HepG2 (cell line): Measurements from ENCODE around the gene FAM171A2. TPM values are rescaled to one million over a fixed set of nuclear protein-coding genes. Genes with fewer than 3 reads are reported as not detected.

ENCODE experiments used
- ASH2L ChIP-seq: fragments of 300-600, 200-600 bp; sonication (generic); IDR thresholded peaks from 2 replicates; pipeline ENCODE4 v1.7.0; 2017; ENCODE audit warnings: low read depth, mild to moderate bottlenecking, moderate library complexity, mixed read lengths, low read length; ENCODE audit not compliant: insufficient read length
- ATF3 ChIP-seq: sonication (generic); formaldehyde crosslinking; IDR thresholded peaks from 2 replicates; pipeline ENCODE4 v1.4.0; 2020; ENCODE audit warnings: missing genetic modification reagents
- BRD4 ChIP-seq: sonication (generic); formaldehyde crosslinking; IDR thresholded peaks from 2 replicates; pipeline ENCODE4 v1.4.0; 2020; ENCODE audit warnings: missing genetic modification reagents
- CBX1 ChIP-seq: IDR thresholded peaks from one replicate; pipeline ENCODE4 v1.6.1; 2016; ENCODE audit warnings: antibody characterized with exemption, low read depth
- CCDC6 ChIP-seq: sonication (generic); formaldehyde crosslinking; IDR thresholded peaks from 2 replicates; pipeline ENCODE4 v1.8.1; 2022; ENCODE audit warnings: mild to moderate bottlenecking, missing genetic modification reagents, moderate library complexity
- ESRRA ChIP-seq: sonication (generic); formaldehyde crosslinking; IDR thresholded peaks from 2 replicates; pipeline ENCODE4 v1.5.1; 2020; ENCODE audit warnings: mild to moderate bottlenecking, low read depth, missing genetic modification reagents
- HNF4G ChIP-seq, 2 experiments: sonication (generic) in 1 of 2; formaldehyde crosslinking in 1 of 2; IDR thresholded peaks; 2 replicates each; pipeline versions ENCODE4 v1.4.0 to v1.6.1; 2011 to 2020; ENCODE audit warnings: borderline replicate concordance in 2 of 2, low read depth in 2 of 2, mild to moderate bottlenecking in 2 of 2, low read length in 1 of 2, missing genetic modification reagents in 1 of 2, moderate library complexity in 1 of 2
- IKZF4 ChIP-seq: sonication (generic); formaldehyde crosslinking; IDR thresholded peaks from 2 replicates; pipeline ENCODE4 v1.5.1; 2020; ENCODE audit warnings: borderline replicate concordance, mild to moderate bottlenecking, low read depth, missing genetic modification reagents; ENCODE audit errors: not compliant biosample characterization
- KLF12 ChIP-seq: sonication (generic); formaldehyde crosslinking; IDR thresholded peaks from 2 replicates; pipeline ENCODE4 v1.4.0; 2020; ENCODE audit warnings: missing genetic modification reagents, borderline replicate concordance
- PAF1 ChIP-seq: IDR thresholded peaks from 2 replicates; pipeline ENCODE4 v1.6.1; 2016; ENCODE audit warnings: missing genetic modification reagents, missing compliant biosample characterization
- SAP130 ChIP-seq: IDR thresholded peaks from 2 replicates; pipeline ENCODE4 v1.6.1; 2016; ENCODE audit warnings: low read depth
- SKI ChIP-seq: fragments of 450-650 bp; IDR thresholded peaks from one replicate; pipeline ENCODE4 v1.6.1; 2018; ENCODE audit warnings: mild to moderate bottlenecking; ENCODE audit not compliant: partially characterized antibody
- SP1 ChIP-seq, 2 experiments: fragments of 450-650 bp in 1 of 2; sonication (generic) in 1 of 2; formaldehyde crosslinking in 1 of 2; IDR thresholded peaks; 2 replicates each; pipeline versions ENCODE4 v1.4.0 to v1.6.1; 2016 to 2020; ENCODE audit warnings: missing genetic modification reagents in 1 of 2
- SP4 ChIP-seq: sonication (generic); formaldehyde crosslinking; IDR thresholded peaks from 2 replicates; pipeline ENCODE4 v1.8.1; 2023; ENCODE audit warnings: mild to moderate bottlenecking, missing genetic modification reagents
- SP5 ChIP-seq: IDR thresholded peaks from 2 replicates; pipeline ENCODE4 v1.6.1; 2016; ENCODE audit warnings: low read depth, borderline replicate concordance
- YEATS4 ChIP-seq: sonication (generic); formaldehyde crosslinking; IDR thresholded peaks from 2 replicates; pipeline ENCODE4 v1.4.0; 2020; ENCODE audit warnings: missing genetic modification reagents, borderline replicate concordance
- ZBED4 ChIP-seq: sonication (generic); formaldehyde crosslinking; IDR thresholded peaks from 2 replicates; pipeline ENCODE4 v1.4.0; 2020; ENCODE audit warnings: missing genetic modification reagents, borderline replicate concordance
- ZBTB21 ChIP-seq: sonication (generic); formaldehyde crosslinking; IDR thresholded peaks from 2 replicates; pipeline ENCODE4 v1.4.0; 2020; ENCODE audit warnings: missing genetic modification reagents
- ZMAT3 ChIP-seq: sonication (generic); formaldehyde crosslinking; conservative IDR thresholded peaks from 2 replicates; pipeline ENCODE4 v1.7.0; 2021; ENCODE audit warnings: missing genetic modification reagents
- ZNF224 ChIP-seq: sonication (generic); formaldehyde crosslinking; IDR thresholded peaks from 2 replicates; pipeline ENCODE4 v1.5.0; 2020; ENCODE audit warnings: mild to moderate bottlenecking, missing genetic modification reagents
- ZNF556 ChIP-seq: sonication (generic); formaldehyde crosslinking; IDR thresholded peaks from 2 replicates; pipeline ENCODE4 v1.4.0; 2020; ENCODE audit warnings: mild to moderate bottlenecking, missing genetic modification reagents, borderline replicate concordance
- ZNF724P ChIP-seq: sonication (generic); formaldehyde crosslinking; IDR thresholded peaks from 2 replicates; pipeline ENCODE4 v1.8.0; 2022; ENCODE audit warnings: missing genetic modification reagents, borderline replicate concordance
- ZNF777 ChIP-seq: sonication (generic); formaldehyde crosslinking; IDR thresholded peaks from 2 replicates; pipeline ENCODE4 v1.4.0; 2020; ENCODE audit warnings: missing genetic modification reagents
- polyA plus RNA-seq, 8 experiments: library from polyadenylated mRNA; depleted of rRNA in 3 of 8; stranded (reverse) in 7 of 8; unstranded in 1 of 8; fragments of >200 nt; fragmentation: Illumina TruSeq in 4 of 8; extraction: Trizol in 4 of 8; gene quantifications; 2 replicates each; pipeline versions ENCODE4 v1.2.1 to v1.2.3, GENCODE V29; 2011 to 2016; ENCODE audit warnings: low read depth in 4 of 8, missing spikeins in 1 of 8, mixed read lengths in 1 of 8; ENCODE audit not compliant: insufficient read depth in 1 of 8
- total RNA-seq, 5 experiments: library from RNA; depleted of rRNA; stranded (reverse); fragments of >200 nt; fragmentation: Illumina TruSeq; extraction: Trizol; gene quantifications; 2 replicates each; pipeline ENCODE4 v1.2.3, GENCODE V29; 2016; ENCODE audit warnings: low read depth in 1 of 5
- TF ChIP-seq, protein P1 (sequence below): sonication (generic); formaldehyde crosslinking; IDR thresholded peaks from 2 replicates; pipeline ENCODE4 v1.4.0; 2020; ENCODE audit warnings: missing genetic modification reagents

Gene FAM171A2
- total and polyA plus RNA-seq, 2 of the 13 experiments (the other 11 are each of a cell fraction or from before 2014, with no cell fraction given), result 1.8 to 3.6 TPM

DNA sequence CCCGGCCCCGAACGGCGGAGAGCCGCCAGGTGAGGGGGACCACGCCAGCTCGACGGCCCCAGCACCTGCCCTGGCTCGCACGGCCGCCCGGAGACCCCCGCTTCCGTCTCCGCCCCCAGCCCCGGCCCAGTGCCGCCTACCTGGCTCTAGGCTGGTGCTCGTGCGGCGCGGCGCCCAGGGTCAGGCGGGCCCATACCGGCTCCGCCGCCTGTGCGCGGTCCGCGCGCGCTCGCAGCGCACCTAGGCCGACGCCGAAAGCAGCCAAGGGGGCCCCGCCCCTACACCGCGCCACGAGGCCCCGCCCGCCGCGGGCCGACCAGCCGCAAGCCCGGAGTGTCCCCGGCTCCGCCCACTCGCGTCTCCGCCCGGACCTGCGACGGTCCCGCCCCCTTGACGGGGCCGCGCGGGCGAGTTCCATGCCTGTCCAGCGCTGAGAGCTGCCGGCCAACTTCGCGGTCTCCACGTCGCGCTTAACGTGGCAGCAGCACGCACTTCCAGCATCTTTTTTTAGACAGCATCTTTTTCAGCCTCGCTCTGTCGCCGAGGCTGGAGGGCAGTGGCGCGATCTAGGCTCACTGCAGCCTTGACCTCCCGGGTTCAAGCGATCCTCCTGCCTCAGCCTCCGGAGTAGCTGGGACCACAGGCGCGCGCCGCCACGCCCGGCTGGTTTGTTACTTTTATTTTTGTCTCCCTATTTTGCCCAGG, 38.9 kb downstream of the FAM171A2 start, which contains the start of gene SLC25A39 (continued):
- TF ChIP-seq ZBED4 (CRISPR knock-in tag) (no peak), PAF1 (no peak), HNF4G (IDR thresholded peaks at IDR 0.05; ENCODE audit: borderline replicate concordance, low read depth, low read length) (peak; percentile 46; the same call in 1 of the 2 replicates), HNF4G (CRISPR knock-in tag; IDR thresholded peaks at IDR 0.05; ENCODE audit: borderline replicate concordance, low read depth) (peak; percentile 48; the same call in 1 of the 2 replicates), CBX1 (peak; percentile 85), ZNF556 (CRISPR knock-in tag) (no peak), ATF3 (no peak), SP5 (CRISPR knock-in tag) (peak; percentile 97), SP1 (IDR thresholded peaks at IDR 0.05) (no peak), SP1 (CRISPR knock-in tag; IDR thresholded peaks at IDR 0.05) (peak; percentile 98), KLF12 (peak; percentile 90), SAP130 (CRISPR knock-in tag) (peak; percentile 96), IKZF4 (peak; percentile 68), ZMAT3 (peak; percentile 96; the same call in 1 of the 2 replicates), ASH2L (peak; percentile 84), SKI (peak; percentile 90), YEATS4 (CRISPR knock-in tag) (peak; percentile 91; the same call in 1 of the 2 replicates), ZBTB21 (no peak), BRD4 (CRISPR knock-in tag) (no peak), CCDC6 (CRISPR knock-in tag) (0 out of 2 replicates have a peak, but pooled peaks have one; percentile 89), SP4 (CRISPR knock-in tag) (peak; percentile 99), ZNF777 (CRISPR knock-in tag) (peak; percentile 92), ZNF724P (peak; percentile 26; the same call in 1 of the 2 replicates), ESRRA (CRISPR knock-in tag) (0 out of 2 replicates have a peak, but pooled peaks have one; percentile 46), ZNF224 (CRISPR knock-in tag) (no peak)
- TF ChIP-seq, protein P1, sequence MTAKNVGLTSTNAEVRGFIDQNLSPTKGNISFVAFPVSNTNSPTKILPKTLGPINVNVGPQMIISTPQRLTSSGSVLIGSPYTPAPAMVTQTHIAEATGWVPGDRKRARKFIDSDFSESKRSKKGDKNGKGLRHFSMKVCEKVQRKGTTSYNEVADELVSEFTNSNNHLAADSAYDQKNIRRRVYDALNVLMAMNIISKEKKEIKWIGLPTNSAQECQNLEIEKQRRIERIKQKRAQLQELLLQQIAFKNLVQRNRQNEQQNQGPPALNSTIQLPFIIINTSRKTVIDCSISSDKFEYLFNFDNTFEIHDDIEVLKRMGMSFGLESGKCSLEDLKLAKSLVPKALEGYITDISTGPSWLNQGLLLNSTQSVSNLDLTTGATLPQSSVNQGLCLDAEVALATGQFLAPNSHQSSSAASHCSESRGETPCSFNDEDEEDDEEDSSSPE (CRISPR knock-in tag), result peak; percentile 76
